ENCODE results near the gene ACER3.
A peak's percentile ranks its signal among the peaks of the same experiment; 100 is the strongest.
"Not testable (repeated sequence)": the region's sequence is repeated elsewhere in the genome, so short reads cannot be mapped to it uniquely, and the experiment has no call there.

Gene ACER3

GRCh38 chr11:76860539-76861475, at the start of gene ACER3:
TSS of gene ACER3 (plus strand) at chr11:76860918. CDS start at chr11:76860977, 59 bp downstream.
- DNase-seq: peak; percentile 92

- no peak for DNase-seq
These were observed 49.5 kb upstream of the ACER3 start for GRCh38 chr11:76811259-76811658.

GRCh38 chr11:76814414-76814813, 46.3 kb upstream of the ACER3 start:
- DNase-seq: no peak

GRCh38 chr11:76815678-76816077, 45.0 kb upstream of the ACER3 start:
- not testable (repeated sequence) for DNase-seq

GRCh38 chr11:76820184-76820566, 40.5 kb upstream of the ACER3 start:
- no peak for DNase-seq

- not testable (repeated sequence) for DNase-seq
These were observed 39.3 kb upstream of the ACER3 start for GRCh38 chr11:76821396-76821795.

- DNase-seq: no peak
These were observed 38.3 kb upstream of the ACER3 start for GRCh38 chr11:76822406-76822805.

- DNase-seq: no peak
These were observed 37.2 kb upstream of the ACER3 start for GRCh38 chr11:76823481-76824028.

- DNase-seq: no peak
These were observed 36.4 kb upstream of the ACER3 start for GRCh38 chr11:76824083-76824939.

GRCh38 chr11:76824980-76825725, 35.6 kb upstream of the ACER3 start:
- DNase-seq: no peak

- no peak for DNase-seq
These were observed 34.9 kb upstream of the ACER3 start for GRCh38 chr11:76825726-76826396.

GRCh38 chr11:76826508-76826907, 34.2 kb upstream of the ACER3 start:
- not testable (repeated sequence) for DNase-seq

GRCh38 chr11:76827005-76827404, 33.7 kb upstream of the ACER3 start:
- DNase-seq: not testable (repeated sequence)

GRCh38 chr11:76830639-76831327, 29.9 kb upstream of the ACER3 start:
- DNase-seq: no peak

GRCh38 chr11:76831686-76832310, 28.9 kb upstream of the ACER3 start:
- DNase-seq: no peak

- no peak for DNase-seq
These were observed 28.4 kb upstream of the ACER3 start for GRCh38 chr11:76832361-76832760.

GRCh38 chr11:76834151-76834550, 26.6 kb upstream of the ACER3 start:
- no peak for DNase-seq

GRCh38 chr11:76835036-76835435, 25.7 kb upstream of the ACER3 start:
- DNase-seq: no peak

- DNase-seq: no peak
These were observed 24.6 kb upstream of the ACER3 start for GRCh38 chr11:76835928-76836612.

- DNase-seq: no peak
These were observed 24.0 kb upstream of the ACER3 start for GRCh38 chr11:76836613-76837291.
